H1 (cell line): ENCODE measurements around the gene ZNF618. TPM values are rescaled to one million over a fixed set of nuclear protein-coding genes. Genes with fewer than 3 reads are reported as not detected.

Experiments
- CTCF ChIA-PET: fragments of 300-600 bp; sonication (Branson Sonifier 250); formaldehyde crosslinking; loops from one replicate; lab custom pipeline; 2021; ENCODE audit not compliant: partially characterized antibody; lab: Charles Lee
- POLR2A ChIA-PET: fragments of 300-600 bp; sonication (Branson Sonifier 250); formaldehyde crosslinking; loops from one replicate; lab custom pipeline; 2021; ENCODE audit warnings: inconsistent platforms; ENCODE audit not compliant: partially characterized antibody; lab: Charles Lee
- DNase-seq, 2 experiments: peaks; one replicate each; pipeline versions ENCODE4 v3.0.0 to v3.0.0-alpha.2; 2010 to 2022; ENCODE audit warnings: low spot score in 2 of 2, low read depth in 1 of 2, mixed read lengths in 1 of 2
- FAIRE-seq: peaks from 2 replicates; lab custom pipeline; 2011; peaks lifted over from hg19 to GRCh38; lab: Jason Lieb, UNC
- H2AFZ ChIP-seq: 2 replicates; pipeline ENCODE4 v1.8.1; 2012; ENCODE audit warnings: low read length, inconsistent platforms
- H2AK5ac ChIP-seq: 2 replicates; pipeline ENCODE4 v1.6.1; 2013; ENCODE audit warnings: low read depth, low read length
- H2BK120ac ChIP-seq: replicated peaks from 2 replicates; pipeline ENCODE3; 2013; ENCODE audit warnings: low read depth, low read length, inconsistent platforms
- H2BK12ac ChIP-seq: 2 replicates; pipeline ENCODE4 v1.6.1; 2013; ENCODE audit warnings: low read depth, low read length
- H2BK15ac ChIP-seq: 2 replicates; pipeline ENCODE4 v1.6.1; 2013; ENCODE audit warnings: low read length
- H2BK20ac ChIP-seq: 2 replicates; pipeline ENCODE4 v1.6.1; 2013; ENCODE audit warnings: low read length
- H2BK5ac ChIP-seq: 2 replicates; pipeline ENCODE4 v1.6.1; 2013; ENCODE audit warnings: low read depth, low read length
- H3K14ac ChIP-seq: 2 replicates; pipeline ENCODE4 v1.6.1; 2013; ENCODE audit warnings: inconsistent platforms; ENCODE audit not compliant: insufficient read length
- H3K18ac ChIP-seq: 2 replicates; pipeline ENCODE4 v1.6.1; 2013; ENCODE audit warnings: low read length; ENCODE audit errors: extremely low read depth
- H3K23ac ChIP-seq: 2 replicates; pipeline ENCODE4 v1.6.1; 2013; ENCODE audit warnings: inconsistent platforms; ENCODE audit not compliant: insufficient read length
- H3K23me2 ChIP-seq: 2 replicates; pipeline ENCODE4 v1.6.1; 2013; ENCODE audit warnings: low read depth, low read length
- H3K27ac ChIP-seq: 2 replicates; pipeline ENCODE4 v1.6.1; 2011; ENCODE audit warnings: low read depth, low read length, inconsistent platforms
- H3K27me3 ChIP-seq, 4 experiments: replicated peaks in 1 of 4; 1 replicate in 1 of 4; 2 replicates in 3 of 4; pipeline versions ENCODE4 v1.6.1 to v1.8.1; 2011 to 2013; ENCODE audit warnings: low read length in 3 of 4, mild to moderate bottlenecking in 3 of 4, inconsistent platforms in 2 of 4, mixed read lengths in 2 of 4, moderate library complexity in 1 of 4; ENCODE audit not compliant: control insufficient read depth in 3 of 4, insufficient read depth in 3 of 4; ENCODE audit errors: extremely low read depth in 1 of 4
- H3K36me3 ChIP-seq, 4 experiments: 2 replicates each; pipeline versions ENCODE4 v1.6.1 to v1.8.1; 2011 to 2013; ENCODE audit warnings: mild to moderate bottlenecking in 4 of 4, low read length in 3 of 4, moderate library complexity in 2 of 4, control low read depth in 1 of 4, inconsistent platforms in 1 of 4; ENCODE audit not compliant: insufficient read depth in 4 of 4, control insufficient read depth in 2 of 4
- H3K4ac ChIP-seq: replicated peaks from 2 replicates; pipeline ENCODE3; 2013; ENCODE audit warnings: low read length, low read depth, mixed read lengths, inconsistent platforms; ENCODE audit not compliant: insufficient read length
- H3K4me1 ChIP-seq, 4 experiments: replicated peaks in 1 of 4; 1 replicate in 1 of 4; 2 replicates in 3 of 4; pipeline versions ENCODE4 v1.6.1 to v1.8.1; 2011 to 2013; ENCODE audit warnings: low read length in 3 of 4, inconsistent platforms in 2 of 4, mixed read lengths in 1 of 4; ENCODE audit not compliant: insufficient read depth in 4 of 4, control insufficient read depth in 3 of 4
- H3K4me2 ChIP-seq, 2 experiments: 2 replicates each; pipeline versions ENCODE4 v1.6.1 to v1.8.1; 2011 to 2013; ENCODE audit warnings: low read depth in 2 of 2, low read length in 2 of 2, control low read depth in 1 of 2, inconsistent platforms in 1 of 2, mild to moderate bottlenecking in 1 of 2; ENCODE audit not compliant: insufficient read depth in 1 of 2
- H3K4me3 ChIP-seq, 4 experiments: fragments of 200-600, 300-600 bp in 1 of 4; sonication (generic), shearing (Covaris generic), sonication (Bioruptor Twin) in 1 of 4; 2 replicates each; pipeline versions ENCODE4 v1.5.1 to v1.8.1; 2011 to 2016; ENCODE audit warnings: low read length in 4 of 4, low read depth in 3 of 4, control low read depth in 2 of 4, inconsistent platforms in 2 of 4, mild to moderate bottlenecking in 2 of 4, mixed read lengths in 1 of 4, moderate library complexity in 1 of 4; ENCODE audit not compliant: insufficient read depth in 2 of 4; ENCODE audit errors: extremely low read depth in 1 of 4
- H3K56ac ChIP-seq: replicated peaks from 2 replicates; pipeline ENCODE3; 2013; ENCODE audit warnings: low read depth, mild to moderate bottlenecking, mixed read lengths, low read length, inconsistent platforms; ENCODE audit not compliant: insufficient read length
- H3K79me1 ChIP-seq: 2 replicates; pipeline ENCODE4 v1.6.1; 2013; ENCODE audit warnings: low read depth, low read length, control low read depth
- H3K79me2 ChIP-seq, 2 experiments: 2 replicates each; pipeline versions ENCODE4 v1.6.1 to v1.8.1; 2012 to 2013; ENCODE audit warnings: low read length in 2 of 2, mild to moderate bottlenecking in 2 of 2, inconsistent platforms in 1 of 2; ENCODE audit not compliant: insufficient read depth in 2 of 2, control insufficient read depth in 1 of 2
- H3K9ac ChIP-seq, 4 experiments: replicated peaks in 1 of 4; 1 replicate in 1 of 4; 2 replicates in 3 of 4; pipeline versions ENCODE4 v1.6.1 to v1.8.1; 2011 to 2013; ENCODE audit warnings: low read depth in 3 of 4, low read length in 3 of 4, control low read depth in 2 of 4, mild to moderate bottlenecking in 2 of 4, moderate library complexity in 2 of 4, inconsistent platforms in 1 of 4; ENCODE audit errors: extremely low read depth in 1 of 4
- H3K9me3 ChIP-seq, 2 experiments: 2 replicates each; pipeline versions ENCODE4 v1.6.1 to v1.8.1; 2012 to 2013; ENCODE audit warnings: mild to moderate bottlenecking in 2 of 2, moderate library complexity in 2 of 2, control low read depth in 1 of 2, inconsistent platforms in 1 of 2, low read depth in 1 of 2, low read length in 1 of 2, mixed read lengths in 1 of 2; ENCODE audit not compliant: insufficient read depth in 2 of 2
- H4K20me1 ChIP-seq, 2 experiments: replicated peaks in 1 of 2; 2 replicates each; pipeline versions ENCODE3 to v1.8.1; 2011 to 2013; ENCODE audit warnings: inconsistent platforms in 2 of 2, low read length in 2 of 2, mild to moderate bottlenecking in 1 of 2; ENCODE audit not compliant: insufficient read depth in 2 of 2, control insufficient read depth in 1 of 2
- H4K5ac ChIP-seq: 2 replicates; pipeline ENCODE4 v1.6.1; 2013; ENCODE audit warnings: low read length, low read depth, mixed read lengths, inconsistent platforms; ENCODE audit not compliant: insufficient read length
- H4K8ac ChIP-seq: 2 replicates; pipeline ENCODE4 v1.8.0; 2013; ENCODE audit warnings: mild to moderate bottlenecking, moderate library complexity, low read length, inconsistent platforms; ENCODE audit not compliant: insufficient read depth; ENCODE audit errors: extremely low read depth
- H4K91ac ChIP-seq: replicated peaks from 2 replicates; pipeline ENCODE3; 2013; ENCODE audit warnings: low read length, mixed read lengths, inconsistent platforms; ENCODE audit not compliant: insufficient read length
- CBX5 ChIP-seq: fragments of 300-800, 300-1000 bp; sonication (generic); IDR thresholded peaks from 2 replicates; pipeline ENCODE4 v1.7.1; 2016; ENCODE audit warnings: antibody characterized with exemption, low read length, low read depth
- KDM1A ChIP-seq: fragments of 200-600, 300-600 bp; sonication (generic); IDR thresholded peaks from 2 replicates; pipeline ENCODE4 v1.7.1; 2016; ENCODE audit warnings: mild to moderate bottlenecking, low read length, borderline replicate concordance
- KDM4A ChIP-seq: IDR thresholded peaks from one replicate; pipeline ENCODE4 v1.7.1; 2012; ENCODE audit warnings: low read depth, mild to moderate bottlenecking, moderate library complexity, low read length, inconsistent platforms; ENCODE audit not compliant: severe bottlenecking
- NRF1 ChIP-seq: IDR thresholded peaks from 2 replicates; pipeline ENCODE4 v1.6.1; 2011; ENCODE audit warnings: mild to moderate bottlenecking, low read depth, low read length, improper control_type of control experiment
- POU5F1 ChIP-seq: IDR thresholded peaks from 2 replicates; pipeline ENCODE4 v1.6.1; 2011; ENCODE audit warnings: low read depth, mild to moderate bottlenecking, low read length, moderate library complexity
- RBBP5 ChIP-seq: IDR thresholded peaks from 2 replicates; pipeline ENCODE4 v1.7.1; 2012; ENCODE audit warnings: low read depth, mild to moderate bottlenecking, inconsistent platforms, low read length, moderate library complexity, borderline replicate concordance
- RNF2 ChIP-seq: fragments of 200-900, 300-1000 bp; sonication (generic); IDR thresholded peaks from 2 replicates; pipeline ENCODE4 v1.7.1; 2016; ENCODE audit warnings: borderline replicate concordance, low read depth, mild to moderate bottlenecking, antibody characterized with exemption, low read length; ENCODE audit not compliant: poor library complexity, severe bottlenecking; ENCODE audit errors: missing control alignments
- RXRA ChIP-seq: IDR thresholded peaks from 2 replicates; pipeline ENCODE4 v1.6.1; 2011; ENCODE audit warnings: low read depth, mild to moderate bottlenecking, low read length, moderate library complexity; ENCODE audit not compliant: insufficient read depth
- SIRT6 ChIP-seq: IDR thresholded peaks from one replicate; pipeline ENCODE4 v1.7.1; 2012; ENCODE audit warnings: low read length, inconsistent platforms
- SP1 ChIP-seq: IDR thresholded peaks from 2 replicates; pipeline ENCODE4 v1.6.1; 2011; ENCODE audit warnings: low read depth, low read length
- SP2 ChIP-seq: IDR thresholded peaks from 2 replicates; pipeline ENCODE4 v1.6.1; 2012; ENCODE audit warnings: mild to moderate bottlenecking, low read length, inconsistent platforms
- TAF1 ChIP-seq: IDR thresholded peaks from 2 replicates; pipeline ENCODE4 v1.6.1; 2011; ENCODE audit warnings: mild to moderate bottlenecking, low read depth, low read length
- YY1 ChIP-seq: IDR thresholded peaks from 2 replicates; pipeline ENCODE4 v1.6.1; 2011; ENCODE audit warnings: low read depth, mild to moderate bottlenecking, low read length
- ZNF274 ChIP-seq: IDR thresholded peaks from 2 replicates; pipeline ENCODE4 v1.7.0; 2012; ENCODE audit warnings: low read length, borderline replicate concordance; ENCODE audit errors: extremely low read depth
- polyA plus RNA-seq, 7 experiments: library from polyadenylated mRNA; depleted of rRNA in 3 of 7; stranded (reverse) in 5 of 7; unstranded in 2 of 7; fragments of >200 nt in 5 of 7; fragments of 200-250 nt in 2 of 7; gene quantifications; 1 replicate in 5 of 7; 2 replicates in 1 of 7; 4 replicates in 1 of 7; pipeline versions ENCODE4 v1.2.1 to v1.2.3, GENCODE V29; 2011 to 2013; ENCODE audit warnings: missing spikeins in 2 of 7, mixed read lengths in 2 of 7
- total RNA-seq: library from RNA; stranded (reverse); fragmentation: NEBNext Ultra II Directional; extraction: Animal tissue kit (Norgen Biotek cat#: 25700); gene quantifications from 2 replicates; pipeline ENCODE4 v1.2.1, GENCODE V29; 2021

The ZNF618 gene
- total and polyA plus RNA-seq, 2 of the 8 experiments (the other 6 are each of a cell fraction or from before 2014, with no cell fraction given) = 9.6 to 28.5 TPM

- ChIA-PET POLR2A (no interaction called here), CTCF (interaction anchor here (0.9 to 2.0 kb wide), 3 partner anchors 9 to 147 kb away, joined by 4 to 10 read pairs (median 6); no protein-coding TSS in a partner anchor)
- Histone ChIP-seq H4K8ac (no peak overlapping the region), H3K36me3 (no peaks in the 10 kb centered on the region), H2BK12ac (no peak overlapping the region), H3K18ac (no peak overlapping the region), H2BK20ac (no peak overlapping the region), H2BK15ac (no peak overlapping the region), H3K23ac (no peak overlapping the region), H3K4me1 (no peaks in the 10 kb centered on the region; a peak in 1 of 7 replicates), H3K27me3 (no peaks in the 10 kb centered on the region), H3K27ac (no peak overlapping the region), H3K79me1 (no peaks in the 10 kb centered on the region; the same call in 1 of the 2 replicates), H3K14ac (no peak overlapping the region), H4K91ac (no peak overlapping the region), H3K9ac (no peak overlapping the region), H3K9me3 (no peaks in the 10 kb centered on the region), H4K5ac (no peak overlapping the region), H3K4ac (no peak overlapping the region), H3K4me2 (no peak overlapping the region), H3K79me2 (peaks cover 0 to 5% of the 10 kb centered on the region in 2 experiments; a peak in 1 of 4 replicates), H4K20me1 (peaks cover 2 to 4% of the 10 kb centered on the region in 2 experiments), H3K56ac (no peak overlapping the region), H2AK5ac (no peak overlapping the region), H3K23me2 (no peaks in the 10 kb centered on the region), H2BK120ac (no peak overlapping the region), H3K4me3 (no peak overlapping the region), H2AFZ (no peak overlapping the region), H2BK5ac (no peak overlapping the region)
- FAIRE-seq (no peak), DNase-seq (no peak)
- TF ChIP-seq POU5F1 (no peak), RNF2 (no peak), NRF1 (no peak), KDM4A (no peak), CBX5 (no peak), TAF1 (no peak), SIRT6 (no peak), ZNF274 (no peak), SP2 (no peak), KDM1A (no peak), RBBP5 (no peak), SP1 (no peak), YY1 (no peak), RXRA (no peak)
Measured at GRCh38 chr9:113954591-113954990, 78.5 kb downstream of the ZNF618 start.
